Measurements from ENCODE around the gene ST8SIA4.
"Not testable (repeated sequence)": the region's sequence is repeated elsewhere in the genome, so short reads cannot be mapped to it uniquely, and the experiment has no call there.

Gene ST8SIA4

GRCh38 chr5:100787648-100788047, 115.4 kb downstream of the ST8SIA4 start:
- DNase-seq (ENCODE audit: low read depth in 3 of 3) = no peak

GRCh38 chr5:100785536-100785935, 117.5 kb downstream of the ST8SIA4 start:
- not testable (repeated sequence) for DNase-seq (ENCODE audit: low read depth in 3 of 3)

GRCh38 chr5:100780376-100780870, 122.7 kb downstream of the ST8SIA4 start:
- no peak for DNase-seq (ENCODE audit: low read depth in 3 of 3)

- DNase-seq (ENCODE audit: low read depth in 3 of 3) = no peak
These were observed 123.3 kb downstream of the ST8SIA4 start for GRCh38 chr5:100779669-100780375.

- DNase-seq (ENCODE audit: low read depth in 3 of 3) = no peak
These were observed 125.3 kb downstream of the ST8SIA4 start for GRCh38 chr5:100777680-100778300.

- DNase-seq (ENCODE audit: low read depth in 3 of 3) = no peak
These were observed 127.6 kb downstream of the ST8SIA4 start for GRCh38 chr5:100775533-100775855.

- no peak for DNase-seq (ENCODE audit: low read depth in 3 of 3)
These were observed 130.5 kb downstream of the ST8SIA4 start for GRCh38 chr5:100772548-100772947.

- no peak for DNase-seq (ENCODE audit: low read depth in 3 of 3)
These were observed 131.1 kb downstream of the ST8SIA4 start for GRCh38 chr5:100772006-100772405.

GRCh38 chr5:100771181-100771580, 131.9 kb downstream of the ST8SIA4 start:
- DNase-seq (ENCODE audit: low read depth in 3 of 3) = no peak

GRCh38 chr5:100768221-100768620, 134.9 kb downstream of the ST8SIA4 start:
- no peak for DNase-seq (ENCODE audit: low read depth in 3 of 3)

- DNase-seq (ENCODE audit: low read depth in 3 of 3) = no peak
These were observed 140.1 kb downstream of the ST8SIA4 start for GRCh38 chr5:100762995-100763394.

- DNase-seq (ENCODE audit: low read depth in 3 of 3) = no peak
These were observed 141.0 kb downstream of the ST8SIA4 start for GRCh38 chr5:100762108-100762507.

GRCh38 chr5:100761192-100761591, 141.9 kb downstream of the ST8SIA4 start:
- no peak for DNase-seq (ENCODE audit: low read depth in 3 of 3)

- DNase-seq (ENCODE audit: low read depth in 3 of 3) = no peak
These were observed 142.4 kb downstream of the ST8SIA4 start for GRCh38 chr5:100760688-100761087.

- no peak for DNase-seq (ENCODE audit: low read depth in 3 of 3)
These were observed 144.3 kb downstream of the ST8SIA4 start for GRCh38 chr5:100758780-100759179.

- DNase-seq (ENCODE audit: low read depth in 3 of 3) = no peak
These were observed 144.8 kb downstream of the ST8SIA4 start for GRCh38 chr5:100758306-100758705.

GRCh38 chr5:100757618-100758017, 145.5 kb downstream of the ST8SIA4 start:
- DNase-seq (ENCODE audit: low read depth in 3 of 3) = no peak
